GM12875 (cell line): ENCODE data around the gene HBM.
"Not testable (repeated sequence)": the region's sequence is repeated elsewhere in the genome, so short reads cannot be mapped to it uniquely, and the experiment has no call there.

Source experiments
- H3K4me3 ChIP-seq: one replicate; pipeline ENCODE4 v1.5.1; 2011; ENCODE audit warnings: low read depth, low read length, control low read depth
- TF ChIP-seq, protein P1 (sequence below): IDR thresholded peaks from 2 replicates; pipeline ENCODE4 v1.5.1; 2011; ENCODE audit warnings: low read depth, mild to moderate bottlenecking, control low read depth, inconsistent platforms, low read length, moderate library complexity, borderline replicate concordance; ENCODE audit not compliant: insufficient read depth

Gene HBM

GRCh38 chr16:146646-147045 lies 19.1 kb upstream of the HBM start:
- TF ChIP-seq, protein P1, sequence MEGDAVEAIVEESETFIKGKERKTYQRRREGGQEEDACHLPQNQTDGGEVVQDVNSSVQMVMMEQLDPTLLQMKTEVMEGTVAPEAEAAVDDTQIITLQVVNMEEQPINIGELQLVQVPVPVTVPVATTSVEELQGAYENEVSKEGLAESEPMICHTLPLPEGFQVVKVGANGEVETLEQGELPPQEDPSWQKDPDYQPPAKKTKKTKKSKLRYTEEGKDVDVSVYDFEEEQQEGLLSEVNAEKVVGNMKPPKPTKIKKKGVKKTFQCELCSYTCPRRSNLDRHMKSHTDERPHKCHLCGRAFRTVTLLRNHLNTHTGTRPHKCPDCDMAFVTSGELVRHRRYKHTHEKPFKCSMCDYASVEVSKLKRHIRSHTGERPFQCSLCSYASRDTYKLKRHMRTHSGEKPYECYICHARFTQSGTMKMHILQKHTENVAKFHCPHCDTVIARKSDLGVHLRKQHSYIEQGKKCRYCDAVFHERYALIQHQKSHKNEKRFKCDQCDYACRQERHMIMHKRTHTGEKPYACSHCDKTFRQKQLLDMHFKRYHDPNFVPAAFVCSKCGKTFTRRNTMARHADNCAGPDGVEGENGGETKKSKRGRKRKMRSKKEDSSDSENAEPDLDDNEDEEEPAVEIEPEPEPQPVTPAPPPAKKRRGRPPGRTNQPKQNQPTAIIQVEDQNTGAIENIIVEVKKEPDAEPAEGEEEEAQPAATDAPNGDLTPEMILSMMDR = no peak
- H3K4me3 ChIP-seq = no peak overlapping the region

DNA sequence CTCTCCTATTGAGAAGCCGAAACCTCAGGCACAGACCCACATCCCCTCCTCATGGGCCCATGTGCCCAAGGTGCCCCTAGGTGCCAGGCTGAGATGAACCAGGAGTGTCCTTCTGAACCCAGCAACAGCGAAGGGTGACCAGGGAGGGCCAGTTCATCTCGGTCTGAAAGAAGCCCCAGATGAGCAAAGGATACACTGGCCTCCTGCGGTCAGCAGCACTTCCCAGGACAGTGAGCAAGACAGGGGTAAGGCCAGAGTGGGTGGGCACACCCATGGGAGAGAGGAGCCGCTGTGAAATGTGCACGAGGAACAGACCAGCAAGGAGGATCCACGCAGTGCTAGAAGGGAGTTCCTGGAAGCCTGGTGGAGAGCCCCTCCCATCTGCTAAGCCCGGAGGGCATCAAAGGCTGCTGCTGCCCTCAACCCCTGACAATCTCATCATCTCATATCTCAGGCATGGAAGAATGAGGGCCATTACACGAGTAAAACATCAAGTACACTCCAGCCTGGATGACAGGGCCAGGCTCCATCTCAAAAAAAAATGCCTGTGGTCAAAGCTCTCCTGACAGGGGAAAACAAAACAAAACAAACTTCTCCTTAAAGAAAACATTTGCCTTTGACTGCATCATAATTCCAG lies 16.6 kb upstream of the HBM start:
- no peak overlapping the region for H3K4me3 ChIP-seq
- TF ChIP-seq, protein P1 = no peak

DNA sequence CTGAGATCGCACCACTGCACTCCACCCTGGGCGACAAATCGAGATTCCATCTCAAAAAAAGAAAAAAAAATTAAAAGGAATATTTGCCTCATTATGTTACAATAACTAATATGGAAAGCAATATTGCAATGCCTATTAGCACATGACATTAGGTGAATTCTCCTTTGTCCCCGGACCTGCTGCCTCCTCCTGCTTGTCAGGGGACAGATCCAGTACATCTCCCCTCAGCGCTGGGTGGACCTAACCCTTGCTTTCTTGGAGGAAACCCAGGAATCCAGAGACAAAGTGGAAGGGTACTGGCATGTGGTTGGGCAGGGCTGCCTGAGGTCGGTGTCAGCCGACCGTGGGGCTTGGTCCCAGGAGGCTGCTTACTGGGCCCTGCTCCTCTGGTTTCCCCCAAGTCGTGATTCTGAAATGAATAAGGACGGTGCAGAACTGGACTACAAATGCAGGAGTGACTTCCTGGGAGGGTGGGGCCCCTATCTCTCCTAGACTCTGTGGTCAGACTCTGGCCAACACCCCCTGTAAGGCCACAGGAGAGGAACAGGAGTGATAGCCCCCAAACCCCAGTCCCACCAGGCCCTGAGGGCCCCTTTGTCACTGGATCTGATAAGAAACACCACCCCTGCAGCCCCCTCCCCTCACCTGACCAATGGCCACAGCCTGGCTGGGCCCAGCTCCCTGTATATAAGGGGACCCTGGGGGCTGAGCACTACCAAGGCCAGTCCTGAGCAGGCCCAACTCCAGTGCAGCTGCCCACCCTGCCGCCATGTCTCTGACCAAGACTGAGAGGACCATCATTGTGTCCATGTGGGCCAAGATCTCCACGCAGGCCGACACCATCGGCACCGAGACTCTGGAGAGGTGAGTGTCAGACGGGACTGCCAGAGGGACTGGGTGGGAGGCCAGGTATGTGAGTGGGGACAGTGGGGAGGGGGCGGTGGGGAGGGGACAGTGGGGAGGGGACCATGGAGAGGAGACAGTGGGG lies 13.3 kb upstream of the HBM start, which contains the start of gene HBZ:
HBZ (plus strand) TSS at position 504 of the 988 bp plus-strand sequence; CDS start at position 770, 266 bp downstream.
- no peak within 1 kb of the TSS for H3K4me3 ChIP-seq
- TF ChIP-seq, protein P1 = no peak

- not testable (repeated sequence) for H3K4me3 ChIP-seq
Measured at GRCh38 chr16:153129-153521, 12.7 kb upstream of the HBM start.

DNA sequence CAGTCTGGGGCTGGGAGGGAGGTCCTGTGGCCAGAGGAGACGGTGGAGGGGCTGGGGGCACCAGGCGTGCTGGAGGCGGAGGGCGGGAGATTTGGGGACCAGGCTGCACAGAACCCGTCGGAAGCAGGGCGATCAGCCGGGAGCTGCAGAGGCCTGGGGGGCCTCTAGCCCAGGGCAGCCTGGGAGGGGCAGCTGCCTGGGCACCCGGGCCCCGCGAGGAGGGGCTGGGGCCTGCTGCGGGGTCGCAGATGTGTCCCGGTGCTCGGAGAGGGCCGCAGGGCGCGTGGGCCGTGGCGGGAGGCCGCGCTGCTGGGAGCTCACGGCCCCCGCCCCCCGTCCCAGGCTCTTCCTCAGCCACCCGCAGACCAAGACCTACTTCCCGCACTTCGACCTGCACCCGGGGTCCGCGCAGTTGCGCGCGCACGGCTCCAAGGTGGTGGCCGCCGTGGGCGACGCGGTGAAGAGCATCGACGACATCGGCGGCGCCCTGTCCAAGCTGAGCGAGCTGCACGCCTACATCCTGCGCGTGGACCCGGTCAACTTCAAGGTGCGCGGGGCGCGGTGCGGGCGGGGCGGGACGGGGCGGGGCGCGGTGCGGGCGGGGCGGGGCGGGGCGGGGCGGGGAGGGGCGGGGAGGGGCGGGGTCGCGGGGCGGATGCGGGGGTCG lies 12.1 kb upstream of the HBM start:
- H3K4me3 ChIP-seq = not testable (repeated sequence)

- TF ChIP-seq, protein P1 = no peak
- H3K4me3 ChIP-seq = no peak overlapping the region
Measured at GRCh38 chr16:154217-155030, 11.4 kb upstream of the HBM start.

DNA sequence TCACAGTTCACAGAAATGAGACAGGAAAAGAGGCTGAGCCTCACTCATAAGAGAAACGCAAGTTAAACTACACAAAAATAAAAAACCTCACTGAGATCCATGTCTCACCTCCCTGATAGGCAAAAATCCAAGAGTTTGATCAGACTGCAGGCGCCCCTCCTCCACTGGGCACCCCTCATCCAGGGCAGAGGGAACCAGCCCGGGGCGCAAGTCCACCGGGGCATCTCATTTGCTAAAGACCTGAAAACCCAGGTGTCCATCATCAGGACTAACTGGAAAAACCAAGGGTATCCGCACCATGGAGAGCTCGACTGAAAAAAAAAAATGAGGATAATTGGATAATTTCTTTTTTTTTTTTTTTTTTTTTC lies 10.8 kb upstream of the HBM start:
- TF ChIP-seq, protein P1 = no peak
- H3K4me3 ChIP-seq = no peak overlapping the region
